BLaER1 (cell line): ENCODE measurements around the gene HAUS8.

ENCODE experiments used
- H3K27ac ChIP-seq: shearing (Covaris generic); formaldehyde crosslinking; 2 replicates; pipeline ENCODE4 v1.8.1; 2022
- H3K27me3 ChIP-seq: shearing (Covaris generic); formaldehyde crosslinking; 2 replicates; pipeline ENCODE4 v1.8.1; 2022
- H3K36me3 ChIP-seq: shearing (Covaris generic); formaldehyde crosslinking; 2 replicates; pipeline ENCODE4 v1.8.1; 2022
- H3K4me1 ChIP-seq: shearing (Covaris generic); formaldehyde crosslinking; 2 replicates; pipeline ENCODE4 v1.8.1; 2022
- H3K4me2 ChIP-seq: shearing (Covaris generic); formaldehyde crosslinking; 2 replicates; pipeline ENCODE4 v1.8.1; 2022
- H3K4me3 ChIP-seq: shearing (Covaris generic); formaldehyde crosslinking; 2 replicates; pipeline ENCODE4 v1.8.1; 2022
- H3K9ac ChIP-seq: shearing (Covaris generic); formaldehyde crosslinking; 2 replicates; pipeline ENCODE4 v1.8.1; 2022
- H3K9me3 ChIP-seq: shearing (Covaris generic); formaldehyde crosslinking; 2 replicates; pipeline ENCODE4 v1.8.1; 2022
- H4K20me1 ChIP-seq: shearing (Covaris generic); formaldehyde crosslinking; 2 replicates; pipeline ENCODE4 v1.8.1; 2022
- Cebpa-rat ChIP-seq: shearing (Covaris generic); IDR thresholded peaks from 2 replicates; pipeline ENCODE4 v1.8.1; 2022

The HAUS8 gene

DNA sequence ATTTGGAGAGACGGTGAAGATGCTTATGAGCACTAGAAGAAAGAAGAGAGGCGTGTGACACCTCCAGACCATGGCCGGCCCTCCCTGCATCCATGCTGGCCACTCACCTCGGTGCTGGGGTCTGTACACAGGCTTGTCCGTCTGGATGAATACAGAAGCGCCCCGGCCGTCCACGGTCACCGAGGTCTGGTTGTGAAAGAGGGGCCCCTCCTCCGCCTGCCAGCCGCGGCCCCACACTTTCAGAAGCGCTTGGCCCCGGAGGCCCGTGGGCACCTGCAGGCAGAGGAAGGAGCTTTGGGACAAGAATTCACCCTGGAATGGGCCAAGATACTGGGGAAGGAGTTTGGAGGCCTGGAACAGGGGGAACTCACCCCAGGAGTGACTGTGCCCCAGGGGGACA lies 63.8 kb downstream of the HAUS8 start:
- H3K36me3 ChIP-seq, result peaks cover 5% of the 10 kb centered on the region; the same call in 1 of the 2 replicates
- H3K4me2 ChIP-seq, result peak overlapping the region; percentile 52
- H3K4me1 ChIP-seq, result peaks cover 12% of the 10 kb centered on the region
- H3K9me3 ChIP-seq, result peaks cover 25% of the 10 kb centered on the region
- H3K27ac ChIP-seq, result no peak overlapping the region
- no peaks in the 10 kb centered on the region for H4K20me1 ChIP-seq
- H3K4me3 ChIP-seq, result no peak overlapping the region
- H3K9ac ChIP-seq, result no peak overlapping the region
- no peak for TF ChIP-seq Cebpa-rat
- H3K27me3 ChIP-seq, result no peaks in the 10 kb centered on the region

DNA sequence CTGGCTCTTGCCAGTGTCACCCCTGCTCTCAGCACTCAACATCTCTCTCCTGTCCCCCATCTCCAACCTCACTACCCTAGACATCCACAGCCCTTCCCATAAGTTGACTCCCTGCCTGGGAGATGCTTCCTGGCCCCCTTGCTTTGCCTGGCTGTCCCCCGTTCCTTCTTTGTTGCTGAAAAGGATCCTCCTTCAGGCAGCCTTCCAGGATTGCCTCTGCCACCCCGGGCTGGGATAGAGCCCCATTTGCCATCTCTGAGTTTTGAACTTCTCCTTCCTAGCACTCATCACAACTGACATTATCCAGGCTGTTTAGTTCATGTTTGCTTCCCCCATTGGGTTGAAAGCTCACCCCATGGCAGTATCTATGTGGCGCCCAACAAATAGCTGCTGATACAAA lies 68.7 kb downstream of the HAUS8 start:
- TF ChIP-seq Cebpa-rat, result no peak
- H3K4me1 ChIP-seq, result peaks cover 27% of the 10 kb centered on the region
- H3K4me3 ChIP-seq, result no peak overlapping the region
- peaks cover 10% of the 10 kb centered on the region for H3K9me3 ChIP-seq
- no peak overlapping the region for H3K4me2 ChIP-seq
- H3K36me3 ChIP-seq, result peaks cover 5% of the 10 kb centered on the region; the same call in 1 of the 2 replicates
- no peaks in the 10 kb centered on the region for H3K27me3 ChIP-seq
- H3K9ac ChIP-seq, result no peak overlapping the region
- H3K27ac ChIP-seq, result no peak overlapping the region
- H4K20me1 ChIP-seq, result no peaks in the 10 kb centered on the region

DNA sequence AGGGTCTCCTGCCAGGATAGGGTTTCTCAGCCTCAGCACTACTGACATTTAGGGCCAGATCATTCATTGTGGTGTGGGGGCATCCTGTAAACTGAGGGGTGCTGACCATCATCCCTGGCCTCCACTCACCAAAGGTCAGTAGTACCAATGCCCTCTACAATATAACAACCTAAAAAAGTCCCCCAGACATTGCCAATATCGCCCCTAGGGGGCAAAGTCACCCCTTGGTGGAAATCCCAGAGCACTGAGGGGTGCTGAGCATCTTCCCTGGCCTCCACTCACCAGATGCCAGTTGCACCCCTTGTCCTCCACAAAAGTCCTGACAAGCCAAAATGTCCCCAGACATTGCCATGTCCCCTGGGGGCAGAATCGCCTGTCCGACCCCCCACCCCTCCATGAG lies 70.3 kb downstream of the HAUS8 start:
- Histone ChIP-seq H3K4me1 (peaks cover 26% of the 10 kb centered on the region), H3K27me3 (no peaks in the 10 kb centered on the region), H3K9ac (no peak overlapping the region), H3K27ac (no peak overlapping the region), H4K20me1 (no peaks in the 10 kb centered on the region), H3K4me2 (no peak overlapping the region), H3K4me3 (no peak overlapping the region), H3K36me3 (peaks cover 5% of the 10 kb centered on the region; the same call in 1 of the 2 replicates), H3K9me3 (peaks cover 10% of the 10 kb centered on the region)
- TF ChIP-seq Cebpa-rat, result no peak

DNA sequence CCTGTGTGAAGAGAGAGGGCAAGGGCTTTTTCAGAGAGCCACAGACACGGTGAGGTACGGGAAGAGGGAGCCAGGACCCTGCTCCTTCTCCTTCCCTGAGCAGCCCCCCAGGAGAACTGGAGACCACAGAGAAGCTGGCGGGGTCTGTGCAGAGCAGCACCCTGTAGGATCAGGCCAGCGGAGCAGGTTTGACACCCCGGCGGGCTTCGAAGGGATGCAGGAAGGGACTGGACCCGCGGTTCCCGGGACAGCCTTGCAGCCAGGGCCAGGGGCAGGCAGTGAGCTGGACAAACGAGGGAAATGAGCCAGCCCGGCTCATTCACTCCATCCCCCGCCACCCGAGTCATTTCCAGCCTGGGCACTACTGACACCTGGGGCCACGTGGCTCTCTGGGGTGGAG lies 70.9 kb downstream of the HAUS8 start:
- Histone ChIP-seq H3K36me3 (peaks cover under 1% of the 10 kb centered on the region; the same call in 1 of the 2 replicates), H3K4me1 (peaks cover 26% of the 10 kb centered on the region), H3K9ac (no peak overlapping the region), H3K27ac (no peak overlapping the region), H3K4me3 (no peak overlapping the region), H4K20me1 (no peaks in the 10 kb centered on the region), H3K4me2 (no peak overlapping the region), H3K27me3 (no peaks in the 10 kb centered on the region), H3K9me3 (peaks cover 5% of the 10 kb centered on the region)
- TF ChIP-seq Cebpa-rat, result no peak

- Histone ChIP-seq H3K4me2 (peak overlapping the region; percentile 74), H3K4me3 (no peak overlapping the region; the same call in 1 of the 2 replicates), H3K9ac (no peak overlapping the region), H4K20me1 (no peaks in the 10 kb centered on the region), H3K27ac (peak overlapping the region; percentile 1; the same call in 1 of the 2 replicates), H3K27me3 (no peaks in the 10 kb centered on the region), H3K9me3 (peaks cover 15% of the 10 kb centered on the region), H3K36me3 (peaks cover 14% of the 10 kb centered on the region), H3K4me1 (peaks cover 26% of the 10 kb centered on the region)
- no peak for TF ChIP-seq Cebpa-rat
Measured at GRCh38 chr19:17002455-17002854, 72.8 kb downstream of the HAUS8 start.

DNA sequence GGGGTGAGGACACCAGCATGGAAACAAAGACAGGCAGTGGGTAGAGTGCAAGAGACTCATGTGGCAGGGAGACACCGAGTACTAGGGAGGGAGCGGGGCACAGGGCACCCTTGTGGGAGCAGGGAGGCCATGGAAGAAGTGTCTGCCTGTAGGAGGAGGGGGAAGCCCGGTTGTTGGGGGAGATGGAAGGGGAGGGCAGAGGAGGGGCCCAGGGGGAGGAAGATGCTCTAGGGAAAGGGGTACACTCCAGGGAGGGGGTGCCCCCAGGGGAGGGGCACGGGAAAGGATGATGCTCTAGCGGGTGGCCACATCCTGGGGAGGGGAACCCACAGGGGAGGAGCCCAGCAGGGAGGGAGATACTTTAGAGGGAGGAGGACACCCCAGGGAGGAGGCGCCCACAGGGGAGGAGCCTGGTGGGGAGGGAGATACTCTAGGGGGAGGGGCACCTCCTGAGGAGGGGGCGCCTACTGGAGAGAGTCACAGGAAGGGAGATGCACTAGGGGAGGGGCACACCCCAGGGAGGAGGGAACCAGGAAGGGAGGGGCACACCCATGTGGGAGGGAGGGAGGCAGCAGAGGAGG lies 73.6 kb downstream of the HAUS8 start:
- Histone ChIP-seq H3K4me2 (peak overlapping the region; percentile 74), H4K20me1 (no peaks in the 10 kb centered on the region), H3K9ac (no peak overlapping the region; the same call in 1 of the 2 replicates), H3K9me3 (peaks cover 15% of the 10 kb centered on the region), H3K4me3 (no peak overlapping the region; the same call in 1 of the 2 replicates), H3K27ac (peak overlapping the region; percentile 1; the same call in 1 of the 2 replicates), H3K27me3 (no peaks in the 10 kb centered on the region), H3K36me3 (peaks cover 14% of the 10 kb centered on the region), H3K4me1 (peaks cover 26% of the 10 kb centered on the region)
- TF ChIP-seq Cebpa-rat, result no peak
